GM18511 (cell line): ENCODE results near the gene NEURL3.
"Not testable (repeated sequence)": the region's sequence is repeated elsewhere in the genome, so short reads cannot be mapped to it uniquely, and the experiment has no call there.

Source experiments
- ATAC-seq: cut with Tn5 transposase; IDR thresholded peaks from one replicate; pipeline ENCODE4 v1.9.1; 2021; ENCODE audit warnings: mild to moderate bottlenecking, moderate library complexity; ENCODE audit not compliant: unreplicated experiment

The NEURL3 gene, protein sequence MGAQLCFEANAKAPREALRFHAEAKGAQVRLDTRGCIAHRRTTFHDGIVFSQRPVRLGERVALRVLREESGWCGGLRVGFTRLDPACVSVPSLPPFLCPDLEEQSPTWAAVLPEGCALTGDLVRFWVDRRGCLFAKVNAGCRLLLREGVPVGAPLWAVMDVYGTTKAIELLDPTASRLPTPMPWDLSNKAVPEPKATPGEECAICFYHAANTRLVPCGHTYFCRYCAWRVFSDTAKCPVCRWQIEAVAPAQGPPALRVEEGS

DNA sequence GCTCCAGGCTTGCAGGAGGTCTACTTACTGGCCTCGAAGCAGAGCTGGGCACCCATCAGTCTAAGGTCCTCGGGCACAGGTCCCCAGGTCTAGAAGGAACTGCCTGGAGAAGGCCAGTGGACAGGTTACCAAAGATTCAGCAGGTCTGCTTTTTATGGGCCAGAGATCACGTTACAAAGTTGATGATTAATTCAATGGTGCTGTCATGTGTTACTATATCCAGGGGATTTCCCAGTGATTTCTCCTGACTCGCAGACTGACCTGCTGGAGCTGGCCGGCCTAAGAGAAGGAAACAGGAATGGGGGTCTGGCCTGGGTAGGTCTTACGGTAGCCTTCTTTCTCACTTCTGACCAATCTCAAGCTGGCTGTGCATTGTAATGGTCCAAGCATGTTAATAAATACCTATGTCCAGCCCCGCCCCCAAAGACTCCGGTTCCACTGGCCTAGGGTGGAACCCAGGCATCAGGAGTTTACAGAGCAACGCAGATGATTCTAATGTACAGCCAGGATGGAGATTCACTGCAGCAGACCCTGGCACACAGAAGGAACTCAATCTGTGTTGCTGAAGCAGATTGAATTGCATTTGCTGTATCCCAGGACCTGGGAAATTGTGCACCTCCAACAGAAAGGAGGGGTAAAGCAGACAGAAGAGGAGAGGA is at the start of gene NEURL3:
Gene NEURL3 (minus strand): TSS at position 127 of the 659 bp plus-strand sequence. CDS start 71 bp downstream, at position 56.
- no peak for ATAC-seq

DNA sequence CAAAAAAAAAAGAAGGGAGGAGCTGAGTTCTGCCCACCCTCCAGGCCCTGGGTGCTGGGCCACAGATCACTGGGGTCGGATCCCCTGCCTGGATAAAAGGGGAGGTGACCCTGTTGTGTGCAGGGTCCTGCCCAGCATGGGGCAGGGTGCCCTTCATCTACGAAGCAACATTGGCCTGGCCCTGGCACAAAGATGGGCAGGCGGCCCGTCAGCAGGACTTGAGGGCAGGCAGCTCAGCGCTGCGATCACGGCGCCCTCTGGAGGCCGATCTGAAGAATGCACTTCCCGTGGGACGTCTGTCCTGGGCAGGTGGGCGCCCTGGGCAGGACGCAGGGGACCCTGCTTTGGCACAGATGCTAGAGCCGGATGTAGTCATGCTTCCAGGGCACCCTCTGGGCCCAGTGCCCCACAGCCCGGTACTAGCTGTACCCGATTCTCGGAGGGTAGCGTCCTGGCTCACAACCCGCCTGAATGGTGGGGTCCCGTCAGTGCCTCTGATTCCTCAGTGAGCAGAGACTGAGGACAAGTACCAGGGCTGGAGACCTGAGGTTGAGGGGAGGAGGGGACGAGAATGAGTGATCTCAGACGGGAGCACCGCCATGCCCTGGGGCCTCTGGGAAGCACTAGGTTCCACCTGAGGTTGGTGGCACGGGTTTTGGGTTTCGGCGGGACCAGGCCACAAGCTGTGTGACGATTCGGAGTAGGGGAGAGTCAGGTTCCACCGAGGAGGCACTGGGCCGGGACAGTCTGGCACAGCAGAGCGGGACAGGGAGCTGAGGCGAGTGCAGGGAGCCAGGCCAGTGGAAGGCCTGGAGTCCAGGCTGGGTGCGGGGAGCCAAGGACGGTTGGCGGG is 49.4 kb upstream of the NEURL3 start:
- peak; percentile 65 for ATAC-seq

DNA sequence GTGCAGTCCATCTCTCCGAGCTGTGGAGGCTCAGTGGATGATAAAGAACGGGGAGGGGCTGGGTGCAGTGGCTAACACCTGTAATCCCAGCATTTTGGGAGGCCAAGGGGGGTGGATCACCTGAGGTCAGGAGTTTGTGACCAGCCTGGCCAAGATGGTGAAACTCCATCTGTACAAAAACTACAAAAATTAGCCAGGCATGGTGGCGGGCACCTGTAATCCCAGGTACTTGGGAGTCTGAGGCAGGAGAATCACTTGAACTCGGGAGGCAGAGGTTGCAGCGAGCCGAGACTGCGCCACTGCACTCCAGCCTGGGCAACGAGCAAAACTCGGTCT is 48.8 kb upstream of the NEURL3 start:
- ATAC-seq, result not testable (repeated sequence)

DNA sequence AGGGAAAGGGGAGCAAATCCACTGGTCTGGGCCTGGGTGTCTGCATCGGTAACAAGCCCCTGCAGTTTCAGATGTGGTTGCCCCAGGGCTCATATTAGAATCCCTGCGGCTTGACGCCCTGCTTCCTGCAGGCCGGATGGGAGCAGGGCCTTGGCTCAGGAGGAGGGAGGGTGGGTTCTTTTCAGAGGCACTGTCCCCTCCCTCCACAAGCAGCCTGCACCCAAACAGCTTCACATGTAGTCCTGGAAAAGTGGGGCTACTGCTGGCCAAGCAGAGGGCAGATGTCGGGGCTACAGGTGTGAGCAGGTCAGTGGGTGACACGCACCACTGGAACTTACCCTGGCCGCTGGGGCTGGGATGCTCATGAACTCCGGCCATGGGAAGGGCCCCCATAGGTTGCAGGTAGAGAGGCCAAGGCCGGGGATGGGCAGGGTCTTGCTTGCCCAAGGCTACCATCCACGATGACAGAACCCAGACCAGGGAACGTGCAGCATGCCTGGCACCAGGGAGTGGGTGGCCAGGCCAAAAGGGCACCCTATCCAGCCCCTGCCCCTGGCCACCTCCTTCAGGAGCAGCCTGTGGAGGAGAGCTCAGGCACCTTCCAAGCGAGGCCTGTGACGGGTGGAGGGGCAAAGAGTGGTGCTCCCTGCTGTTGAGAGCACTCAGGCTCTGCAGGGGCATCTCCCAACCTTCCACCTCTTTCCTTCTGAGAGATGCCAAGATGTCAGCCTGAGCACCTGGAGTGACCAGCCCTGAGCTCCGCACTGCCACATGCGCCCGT is 48.2 kb upstream of the NEURL3 start:
- ATAC-seq, result no peak

DNA sequence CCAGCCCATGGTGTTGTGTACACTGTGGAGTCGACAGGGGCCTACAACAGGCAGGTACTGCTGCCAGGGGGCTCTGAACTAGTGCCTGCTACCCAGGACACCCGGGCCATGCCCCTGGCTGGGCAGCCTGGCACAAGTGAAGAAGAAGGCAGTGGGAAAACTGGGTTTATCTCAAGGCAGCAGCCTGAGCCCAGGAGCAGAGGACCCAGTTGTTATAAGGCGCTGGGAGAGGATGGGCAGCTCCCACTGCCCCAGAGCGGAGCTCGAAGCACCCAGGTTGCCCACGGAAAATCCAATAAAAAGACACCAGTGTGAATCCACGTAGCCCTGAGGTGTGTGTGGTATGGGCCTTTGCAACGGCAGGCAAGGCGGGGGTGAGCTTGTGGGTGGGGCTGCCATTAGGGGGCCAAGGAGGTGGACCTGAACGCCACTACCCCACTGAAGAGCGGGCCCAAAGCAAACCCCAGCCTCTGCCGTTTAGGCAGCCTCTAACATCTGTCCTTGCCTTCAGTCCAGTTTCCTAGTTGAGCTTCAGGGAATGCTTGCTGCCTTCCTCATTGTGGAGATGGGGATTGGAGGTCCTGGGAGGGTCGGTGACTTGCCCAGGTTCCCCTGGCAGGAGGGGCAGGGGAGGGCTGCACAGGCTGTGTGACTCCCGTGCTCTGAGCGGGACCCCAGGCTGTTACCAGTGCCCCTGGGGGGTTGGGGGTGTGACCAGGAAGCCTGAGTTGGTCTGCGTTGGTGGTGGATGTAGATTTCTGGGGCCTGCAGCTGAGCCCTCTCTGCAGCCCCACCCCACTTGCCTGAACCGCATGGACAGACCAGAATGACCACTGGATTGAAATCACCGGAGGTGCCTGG is 47.4 kb upstream of the NEURL3 start:
- no peak for ATAC-seq

DNA sequence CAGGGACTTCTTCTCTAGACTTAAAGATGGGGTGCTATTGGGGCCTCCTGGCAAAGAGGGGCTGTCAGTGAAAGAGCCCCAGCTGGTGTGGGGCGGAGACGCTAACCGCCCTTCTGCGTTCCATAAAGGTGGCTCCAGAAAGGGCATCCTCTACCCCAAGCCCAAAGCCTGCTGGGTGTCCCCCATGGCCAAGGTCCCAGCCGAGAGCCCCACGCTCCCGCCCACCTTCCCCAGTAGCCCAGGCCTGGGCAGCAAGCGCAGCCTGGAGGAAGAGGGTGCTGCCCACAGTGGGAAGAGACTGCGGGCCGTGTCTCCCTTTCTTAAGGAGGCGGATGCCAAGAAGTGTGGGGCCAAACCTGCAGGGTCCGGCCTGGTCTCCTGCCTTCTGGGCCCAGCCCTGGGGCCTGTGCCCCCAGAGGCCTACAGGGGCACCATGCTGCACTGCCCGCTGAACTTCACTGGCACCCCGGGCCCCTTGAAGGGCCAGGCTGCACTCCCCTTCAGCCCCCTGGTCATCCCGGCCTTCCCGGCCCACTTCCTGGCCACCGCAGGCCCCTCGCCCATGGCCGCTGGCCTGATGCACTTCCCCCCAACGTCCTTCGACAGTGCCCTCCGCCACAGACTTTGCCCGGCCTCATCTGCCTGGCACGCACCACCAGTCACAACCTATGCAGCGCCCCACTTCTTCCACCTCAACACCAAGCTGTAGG is 46.6 kb upstream of the NEURL3 start:
- ATAC-seq, result no peak

DNA sequence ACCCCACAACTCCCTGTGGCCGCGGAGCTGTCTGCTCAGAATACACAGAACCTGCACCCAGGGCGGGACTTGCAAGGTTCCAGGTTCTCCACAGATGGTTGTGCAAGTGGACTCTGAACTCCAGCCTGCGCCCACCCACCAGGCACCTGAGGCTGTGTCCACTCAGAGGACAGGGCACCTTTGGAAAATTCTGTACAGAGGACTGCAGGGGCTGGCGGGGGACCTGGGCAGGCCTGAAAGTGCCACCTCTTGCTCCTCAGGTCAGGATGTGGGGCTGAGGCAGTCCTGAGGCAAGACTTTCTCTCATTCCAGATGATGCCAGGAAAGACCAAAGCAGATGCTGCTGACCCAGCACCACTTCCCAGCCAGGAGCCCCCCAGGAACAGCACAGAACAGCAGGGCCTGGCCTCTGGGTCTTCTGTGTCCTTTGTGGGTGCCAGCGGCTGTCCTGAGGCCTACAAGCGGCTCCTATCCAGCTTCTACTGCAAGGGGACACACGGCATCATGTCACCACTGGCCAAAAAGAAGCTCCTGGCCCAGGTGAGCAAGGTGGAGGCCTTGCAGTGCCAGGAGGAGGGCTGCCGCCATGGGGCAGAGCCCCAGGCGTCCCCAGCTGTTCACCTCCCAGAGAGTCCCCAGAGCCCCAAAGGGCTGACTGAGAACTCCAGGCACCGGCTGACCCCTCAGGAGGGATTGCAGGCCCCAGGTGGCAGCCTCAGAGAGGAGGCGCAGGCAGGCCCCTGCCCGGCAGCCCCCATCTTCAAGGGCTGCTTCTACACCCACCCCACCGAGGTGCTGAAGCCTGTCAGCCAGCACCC is 45.8 kb upstream of the NEURL3 start:
- ATAC-seq, result no peak

DNA sequence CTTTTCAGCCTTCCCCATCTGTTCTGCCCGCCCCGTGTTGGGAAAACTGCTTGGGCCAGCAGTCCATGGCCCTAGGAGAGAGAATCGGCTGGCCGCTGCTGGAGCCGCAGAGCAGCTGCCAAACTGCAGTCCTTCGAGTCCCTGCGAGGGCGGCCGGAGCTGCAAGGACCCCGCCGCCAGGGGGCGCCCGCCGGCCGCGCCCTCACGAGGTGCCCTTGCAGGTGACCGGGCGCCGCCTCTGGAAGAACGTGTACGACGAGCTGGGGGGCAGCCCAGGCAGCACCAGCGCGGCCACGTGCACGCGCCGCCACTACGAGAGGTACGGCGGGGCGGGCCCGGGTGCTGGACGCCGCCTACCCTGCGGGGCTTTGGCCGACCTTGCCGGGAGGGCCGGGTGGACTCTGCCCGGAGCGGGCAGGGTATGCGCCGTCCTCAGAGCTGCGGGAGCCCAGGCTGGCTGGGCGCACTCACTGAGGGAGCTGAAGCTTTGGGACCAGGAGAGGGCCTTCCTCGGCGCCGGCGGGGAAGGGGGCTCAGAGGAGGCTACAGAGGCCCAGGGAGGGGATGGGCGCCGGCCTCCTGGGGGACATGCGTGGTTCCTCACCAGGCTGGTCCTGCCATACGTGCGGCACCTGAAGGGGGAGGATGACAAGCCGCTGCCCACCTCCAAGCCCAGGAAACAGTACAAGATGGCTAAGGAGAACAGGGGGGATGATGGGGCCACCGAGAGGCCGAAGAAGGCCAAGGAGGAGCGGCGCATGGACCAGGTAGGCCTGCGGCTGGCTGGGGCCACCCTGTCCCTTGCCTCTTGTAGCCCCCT is 45.0 kb upstream of the NEURL3 start:
- no peak for ATAC-seq

DNA sequence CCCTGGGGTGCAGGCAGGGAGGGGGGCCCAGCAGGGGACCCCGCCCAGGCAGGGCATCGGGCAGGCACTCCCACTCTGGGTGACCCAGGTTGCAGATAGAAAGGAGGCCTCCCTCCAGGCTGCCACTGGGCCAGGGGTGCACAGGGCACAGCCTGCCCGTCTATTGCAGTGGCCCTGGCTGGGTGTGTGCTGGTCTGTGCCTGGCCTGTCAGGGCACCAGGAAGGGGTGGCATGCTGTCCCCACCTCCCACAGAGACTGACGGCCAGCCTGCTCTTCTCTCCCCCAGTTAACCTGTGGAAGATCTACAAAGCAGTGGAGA is 44.3 kb upstream of the NEURL3 start:
- ATAC-seq, result no peak

DNA sequence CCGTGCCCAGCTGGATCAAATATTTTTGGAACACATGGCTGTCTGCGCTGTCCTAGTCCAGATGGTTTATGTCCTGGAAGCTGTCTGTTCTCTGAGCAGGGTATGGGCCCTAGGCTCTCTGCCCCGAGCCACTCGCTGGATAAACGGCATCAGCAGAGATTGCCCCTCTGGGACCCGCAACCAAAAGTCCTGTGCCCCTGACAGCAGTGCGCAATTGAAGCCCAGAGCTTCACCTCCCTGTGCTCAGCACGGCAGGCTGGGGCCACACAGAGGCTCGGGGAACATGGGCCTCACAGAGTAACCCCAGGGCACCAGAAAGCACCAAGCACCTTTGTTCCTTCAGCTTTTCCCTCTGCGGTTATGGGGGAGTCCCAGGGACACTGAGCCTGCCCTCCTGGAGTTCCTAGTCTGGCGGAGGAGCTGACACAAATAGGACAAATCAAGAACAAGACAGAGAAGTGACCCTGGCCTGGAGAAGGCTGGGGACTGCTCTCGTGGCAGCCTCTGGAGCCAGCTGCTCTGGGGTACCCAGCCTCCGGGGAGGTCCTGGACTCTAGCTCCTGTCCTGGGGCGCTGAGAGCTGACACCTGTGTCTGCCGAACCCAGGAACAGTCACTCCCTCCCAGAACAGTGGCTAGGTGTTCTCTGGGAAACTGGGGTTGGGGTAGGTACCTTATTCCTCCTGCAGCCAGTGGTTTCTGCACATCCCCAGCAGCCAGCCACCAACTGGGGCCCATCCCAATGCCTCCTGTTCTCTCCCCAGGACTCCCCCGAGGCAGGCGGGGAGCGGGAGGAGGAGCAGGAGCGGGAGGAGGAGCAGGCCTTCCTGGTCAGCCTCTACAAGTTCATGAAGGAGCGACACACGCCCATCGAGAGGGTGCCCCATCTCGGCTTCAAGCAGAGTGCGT is 43.7 kb upstream of the NEURL3 start:
- no peak for ATAC-seq

DNA sequence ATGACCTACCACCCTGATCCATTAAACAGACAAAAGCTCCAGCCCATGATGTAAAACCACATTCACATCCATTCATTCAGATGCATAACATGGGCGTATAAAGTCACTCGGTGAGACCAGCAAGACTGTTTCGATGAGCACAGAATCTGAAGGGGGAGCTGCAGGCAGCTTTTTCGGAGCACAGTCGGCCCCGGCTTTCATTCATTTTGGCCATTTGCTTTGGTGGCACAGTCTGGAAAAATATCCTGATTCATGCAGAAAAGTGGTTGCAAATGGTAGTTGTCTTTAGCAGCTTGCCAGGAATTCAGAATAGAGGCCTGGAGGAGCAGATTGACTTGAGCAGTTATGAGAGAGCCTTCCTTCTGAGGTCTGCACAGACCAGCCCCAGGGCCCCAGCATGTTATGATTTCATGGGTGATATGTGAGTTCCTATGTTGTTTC is 42.6 kb upstream of the NEURL3 start:
- ATAC-seq, result no peak

DNA sequence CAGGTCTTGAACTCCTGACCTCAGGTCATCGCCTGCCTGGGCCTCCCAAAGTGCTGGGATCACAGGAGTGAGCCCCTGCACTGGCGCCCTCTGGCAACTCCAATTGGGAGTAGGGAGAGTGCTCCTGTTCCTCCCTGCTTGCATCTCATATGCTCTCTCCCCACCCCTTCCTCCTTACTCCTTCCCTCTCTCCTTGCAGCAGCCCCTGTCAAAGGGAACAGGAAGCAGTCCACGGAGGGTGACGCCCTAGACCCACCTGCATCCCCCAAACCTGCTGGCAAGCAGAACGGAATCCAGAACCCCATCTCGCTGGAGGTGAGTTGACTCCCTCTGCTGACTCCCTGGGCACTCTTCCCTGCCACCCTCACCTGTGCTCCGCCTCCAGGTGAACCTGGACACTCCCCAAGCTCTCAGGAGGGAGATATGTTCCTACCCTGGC is 42.1 kb upstream of the NEURL3 start:
- ATAC-seq, result no peak

DNA sequence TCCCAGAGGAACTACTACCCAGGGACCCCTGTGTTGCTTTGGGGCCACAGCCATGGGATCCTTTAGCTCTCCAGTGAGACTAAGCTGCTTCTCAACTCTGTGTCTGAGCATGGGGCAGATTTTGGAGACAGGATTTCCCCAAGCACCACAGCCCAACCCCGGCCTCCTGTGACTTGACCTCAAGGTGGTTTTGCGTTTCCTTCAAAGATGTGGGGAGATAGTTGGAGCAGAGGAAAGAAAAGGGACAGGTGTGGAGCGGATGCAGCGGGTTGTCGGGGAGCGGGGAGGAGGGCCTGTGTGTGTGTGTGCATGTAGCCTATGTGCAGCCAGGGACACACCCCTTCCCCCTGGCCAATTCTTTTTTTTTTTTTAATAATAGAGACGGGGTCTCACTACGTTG is 41.6 kb upstream of the NEURL3 start:
- ATAC-seq, result no peak

DNA sequence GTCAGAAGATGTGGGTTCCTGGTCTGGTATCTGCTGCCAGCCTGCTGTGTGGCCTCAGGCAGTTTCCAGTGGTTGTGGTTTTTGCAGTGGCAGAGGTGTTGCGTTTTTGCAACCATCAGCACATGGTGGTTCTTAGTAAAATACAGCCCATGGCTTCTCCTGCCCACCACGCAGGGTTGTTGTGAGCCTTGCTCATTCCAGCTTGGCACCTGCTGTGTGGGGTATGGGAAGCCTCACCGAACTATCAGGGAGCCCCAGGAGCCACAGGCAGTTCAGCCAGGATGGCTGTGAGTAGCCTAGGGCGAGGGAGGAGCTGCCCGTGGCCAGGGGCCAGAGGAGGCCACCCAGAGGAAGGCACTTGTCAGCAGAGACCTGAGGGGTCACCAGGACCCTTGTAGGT is 41.2 kb upstream of the NEURL3 start:
- ATAC-seq, result no peak

DNA sequence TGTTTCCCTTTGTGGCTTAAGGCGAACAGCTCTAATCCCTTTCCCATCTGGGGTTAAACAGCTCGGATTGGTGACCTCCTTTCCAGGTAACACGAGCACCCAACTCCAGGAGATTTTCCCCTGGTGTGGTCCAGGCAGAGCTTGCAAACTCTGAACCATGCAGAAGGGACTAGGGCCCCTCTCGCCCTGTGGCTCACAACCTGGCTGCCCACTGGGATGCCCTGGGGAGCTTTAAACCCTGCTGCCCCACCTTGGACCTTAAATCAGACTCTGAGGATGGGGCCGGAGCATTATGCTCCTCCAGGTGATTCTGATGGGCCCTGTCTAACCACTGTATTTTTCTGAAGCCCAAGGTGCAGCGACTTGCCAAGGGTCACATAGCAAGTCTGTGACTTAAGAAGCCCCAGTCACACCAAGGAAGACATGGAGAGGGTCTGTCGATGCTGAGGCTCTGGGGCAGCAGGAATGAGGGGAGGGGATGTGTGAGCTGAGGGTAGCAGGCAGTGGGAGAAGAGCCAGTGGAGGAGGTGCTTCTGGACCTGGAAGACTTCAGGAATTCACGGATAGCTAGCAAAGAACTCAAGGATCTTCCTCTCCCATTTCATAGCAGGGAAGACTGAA is 37.3 kb upstream of the NEURL3 start:
- ATAC-seq, result no peak

DNA sequence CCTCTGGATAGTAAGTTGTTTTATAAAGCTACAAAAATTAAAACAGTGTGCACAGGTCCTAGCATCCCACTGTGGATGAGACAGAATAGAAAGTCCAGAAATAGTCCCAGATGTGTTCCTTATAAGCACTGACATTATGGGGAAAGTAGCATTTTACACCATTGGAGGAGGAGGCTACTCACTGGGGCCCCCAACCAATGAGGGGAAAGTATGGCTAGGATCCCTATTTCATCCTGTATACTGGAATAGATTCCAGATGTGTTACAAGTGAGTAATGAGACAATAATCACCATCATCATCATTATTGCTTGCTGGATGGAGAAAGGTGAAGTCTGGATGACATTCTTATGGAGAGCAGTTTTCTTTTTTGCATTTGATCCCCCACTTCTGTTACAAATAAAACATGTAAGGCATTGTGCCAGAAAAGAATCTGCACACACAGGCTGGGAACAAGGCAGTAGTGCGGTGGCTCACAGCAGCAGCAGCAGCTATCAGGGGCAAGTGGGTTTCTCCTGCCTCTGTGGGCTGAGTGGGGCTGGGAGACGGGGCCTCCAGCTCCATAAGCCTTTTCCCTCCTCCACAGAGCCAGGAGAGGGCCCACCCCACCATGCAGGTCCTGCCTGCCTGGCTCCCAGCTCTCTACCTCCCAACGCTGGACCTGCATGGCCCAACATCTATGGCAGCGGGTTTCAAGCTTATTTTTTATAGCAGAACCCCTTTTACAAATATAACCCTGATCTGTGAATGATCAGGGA is 36.4 kb upstream of the NEURL3 start:
- ATAC-seq, result no peak
